H1 (cell line): ENCODE measurements around the gene OSBPL9. TPM values are rescaled to one million over a fixed set of nuclear protein-coding genes. Genes with fewer than 3 reads are reported as not detected.

Experiments
- CTCF ChIA-PET: fragments of 300-600 bp; sonication (Branson Sonifier 250); formaldehyde crosslinking; loops from one replicate; lab custom pipeline; 2021; ENCODE audit not compliant: partially characterized antibody; lab: Charles Lee
- POLR2A ChIA-PET: fragments of 300-600 bp; sonication (Branson Sonifier 250); formaldehyde crosslinking; loops from one replicate; lab custom pipeline; 2021; ENCODE audit warnings: inconsistent platforms; ENCODE audit not compliant: partially characterized antibody; lab: Charles Lee
- DNase-seq, 2 experiments: peaks; one replicate each; pipeline versions ENCODE4 v3.0.0 to v3.0.0-alpha.2; 2010 to 2022; ENCODE audit warnings: low spot score in 2 of 2, low read depth in 1 of 2, mixed read lengths in 1 of 2
- FAIRE-seq: peaks from 2 replicates; lab custom pipeline; 2011; peaks lifted over from hg19 to GRCh38; lab: Jason Lieb, UNC
- H2AFZ ChIP-seq: 2 replicates; pipeline ENCODE4 v1.8.1; 2012; ENCODE audit warnings: low read length, inconsistent platforms
- H2AK5ac ChIP-seq: 2 replicates; pipeline ENCODE4 v1.6.1; 2013; ENCODE audit warnings: low read depth, low read length
- H2BK120ac ChIP-seq: replicated peaks from 2 replicates; pipeline ENCODE3; 2013; ENCODE audit warnings: low read depth, low read length, inconsistent platforms
- H2BK12ac ChIP-seq: 2 replicates; pipeline ENCODE4 v1.6.1; 2013; ENCODE audit warnings: low read depth, low read length
- H2BK15ac ChIP-seq: 2 replicates; pipeline ENCODE4 v1.6.1; 2013; ENCODE audit warnings: low read length
- H2BK20ac ChIP-seq: 2 replicates; pipeline ENCODE4 v1.6.1; 2013; ENCODE audit warnings: low read length
- H2BK5ac ChIP-seq: 2 replicates; pipeline ENCODE4 v1.6.1; 2013; ENCODE audit warnings: low read depth, low read length
- H3K14ac ChIP-seq: 2 replicates; pipeline ENCODE4 v1.6.1; 2013; ENCODE audit warnings: inconsistent platforms; ENCODE audit not compliant: insufficient read length
- H3K18ac ChIP-seq: 2 replicates; pipeline ENCODE4 v1.6.1; 2013; ENCODE audit warnings: low read length; ENCODE audit errors: extremely low read depth
- H3K23ac ChIP-seq: 2 replicates; pipeline ENCODE4 v1.6.1; 2013; ENCODE audit warnings: inconsistent platforms; ENCODE audit not compliant: insufficient read length
- H3K23me2 ChIP-seq: 2 replicates; pipeline ENCODE4 v1.6.1; 2013; ENCODE audit warnings: low read depth, low read length
- H3K27ac ChIP-seq: 2 replicates; pipeline ENCODE4 v1.6.1; 2011; ENCODE audit warnings: low read depth, low read length, inconsistent platforms
- H3K27me3 ChIP-seq, 4 experiments: replicated peaks in 1 of 4; 1 replicate in 1 of 4; 2 replicates in 3 of 4; pipeline versions ENCODE4 v1.6.1 to v1.8.1; 2011 to 2013; ENCODE audit warnings: low read length in 3 of 4, mild to moderate bottlenecking in 3 of 4, inconsistent platforms in 2 of 4, mixed read lengths in 2 of 4, moderate library complexity in 1 of 4; ENCODE audit not compliant: control insufficient read depth in 3 of 4, insufficient read depth in 3 of 4; ENCODE audit errors: extremely low read depth in 1 of 4
- H3K36me3 ChIP-seq, 4 experiments: 2 replicates each; pipeline versions ENCODE4 v1.6.1 to v1.8.1; 2011 to 2013; ENCODE audit warnings: mild to moderate bottlenecking in 4 of 4, low read length in 3 of 4, moderate library complexity in 2 of 4, control low read depth in 1 of 4, inconsistent platforms in 1 of 4; ENCODE audit not compliant: insufficient read depth in 4 of 4, control insufficient read depth in 2 of 4
- H3K4ac ChIP-seq: replicated peaks from 2 replicates; pipeline ENCODE3; 2013; ENCODE audit warnings: low read length, low read depth, mixed read lengths, inconsistent platforms; ENCODE audit not compliant: insufficient read length
- H3K4me1 ChIP-seq, 4 experiments: replicated peaks in 1 of 4; 1 replicate in 1 of 4; 2 replicates in 3 of 4; pipeline versions ENCODE4 v1.6.1 to v1.8.1; 2011 to 2013; ENCODE audit warnings: low read length in 3 of 4, inconsistent platforms in 2 of 4, mixed read lengths in 1 of 4; ENCODE audit not compliant: insufficient read depth in 4 of 4, control insufficient read depth in 3 of 4
- H3K4me2 ChIP-seq, 2 experiments: 2 replicates each; pipeline versions ENCODE4 v1.6.1 to v1.8.1; 2011 to 2013; ENCODE audit warnings: low read depth in 2 of 2, low read length in 2 of 2, control low read depth in 1 of 2, inconsistent platforms in 1 of 2, mild to moderate bottlenecking in 1 of 2; ENCODE audit not compliant: insufficient read depth in 1 of 2
- H3K4me3 ChIP-seq, 4 experiments: fragments of 200-600, 300-600 bp in 1 of 4; sonication (generic), shearing (Covaris generic), sonication (Bioruptor Twin) in 1 of 4; 2 replicates each; pipeline versions ENCODE4 v1.5.1 to v1.8.1; 2011 to 2016; ENCODE audit warnings: low read length in 4 of 4, low read depth in 3 of 4, control low read depth in 2 of 4, inconsistent platforms in 2 of 4, mild to moderate bottlenecking in 2 of 4, mixed read lengths in 1 of 4, moderate library complexity in 1 of 4; ENCODE audit not compliant: insufficient read depth in 2 of 4; ENCODE audit errors: extremely low read depth in 1 of 4
- H3K56ac ChIP-seq: replicated peaks from 2 replicates; pipeline ENCODE3; 2013; ENCODE audit warnings: low read depth, mild to moderate bottlenecking, mixed read lengths, low read length, inconsistent platforms; ENCODE audit not compliant: insufficient read length
- H3K79me1 ChIP-seq: 2 replicates; pipeline ENCODE4 v1.6.1; 2013; ENCODE audit warnings: low read depth, low read length, control low read depth
- H3K79me2 ChIP-seq, 2 experiments: 2 replicates each; pipeline versions ENCODE4 v1.6.1 to v1.8.1; 2012 to 2013; ENCODE audit warnings: low read length in 2 of 2, mild to moderate bottlenecking in 2 of 2, inconsistent platforms in 1 of 2; ENCODE audit not compliant: insufficient read depth in 2 of 2, control insufficient read depth in 1 of 2
- H3K9ac ChIP-seq, 4 experiments: replicated peaks in 1 of 4; 1 replicate in 1 of 4; 2 replicates in 3 of 4; pipeline versions ENCODE4 v1.6.1 to v1.8.1; 2011 to 2013; ENCODE audit warnings: low read depth in 3 of 4, low read length in 3 of 4, control low read depth in 2 of 4, mild to moderate bottlenecking in 2 of 4, moderate library complexity in 2 of 4, inconsistent platforms in 1 of 4; ENCODE audit errors: extremely low read depth in 1 of 4
- H3K9me3 ChIP-seq, 2 experiments: 2 replicates each; pipeline versions ENCODE4 v1.6.1 to v1.8.1; 2012 to 2013; ENCODE audit warnings: mild to moderate bottlenecking in 2 of 2, moderate library complexity in 2 of 2, control low read depth in 1 of 2, inconsistent platforms in 1 of 2, low read depth in 1 of 2, low read length in 1 of 2, mixed read lengths in 1 of 2; ENCODE audit not compliant: insufficient read depth in 2 of 2
- H4K20me1 ChIP-seq, 2 experiments: replicated peaks in 1 of 2; 2 replicates each; pipeline versions ENCODE3 to v1.8.1; 2011 to 2013; ENCODE audit warnings: inconsistent platforms in 2 of 2, low read length in 2 of 2, mild to moderate bottlenecking in 1 of 2; ENCODE audit not compliant: insufficient read depth in 2 of 2, control insufficient read depth in 1 of 2
- H4K5ac ChIP-seq: 2 replicates; pipeline ENCODE4 v1.6.1; 2013; ENCODE audit warnings: low read length, low read depth, mixed read lengths, inconsistent platforms; ENCODE audit not compliant: insufficient read length
- H4K8ac ChIP-seq: 2 replicates; pipeline ENCODE4 v1.8.0; 2013; ENCODE audit warnings: mild to moderate bottlenecking, moderate library complexity, low read length, inconsistent platforms; ENCODE audit not compliant: insufficient read depth; ENCODE audit errors: extremely low read depth
- H4K91ac ChIP-seq: replicated peaks from 2 replicates; pipeline ENCODE3; 2013; ENCODE audit warnings: low read length, mixed read lengths, inconsistent platforms; ENCODE audit not compliant: insufficient read length
- ASH2L ChIP-seq: fragments of 200-600, 300-600 bp; sonication (generic); IDR thresholded peaks from one replicate; pipeline ENCODE4 v1.7.1; 2017; ENCODE audit warnings: low read length
- BCL11A ChIP-seq, 2 experiments: IDR thresholded peaks; one replicate each; pipeline ENCODE4 v1.6.1; 2011; ENCODE audit warnings: low read depth in 2 of 2, low read length in 2 of 2, mild to moderate bottlenecking in 2 of 2
- CREB1 ChIP-seq: IDR thresholded peaks from 2 replicates; pipeline ENCODE4 v1.6.1; 2012; ENCODE audit warnings: inconsistent platforms
- CTBP2 ChIP-seq: IDR thresholded peaks from 2 replicates; pipeline ENCODE4 v1.7.0; 2011; ENCODE audit warnings: borderline replicate concordance, mild to moderate bottlenecking, moderate library complexity, mixed read lengths, low read length; ENCODE audit not compliant: insufficient read depth, insufficient read length
- EP300 ChIP-seq, 2 experiments: IDR thresholded peaks; 1 replicate in 1 of 2; 2 replicates in 1 of 2; pipeline ENCODE4 v1.6.1; 2011 to 2012; ENCODE audit warnings: low read depth in 2 of 2, low read length in 2 of 2, mild to moderate bottlenecking in 2 of 2, borderline replicate concordance in 1 of 2, inconsistent platforms in 1 of 2, moderate library complexity in 1 of 2
- PHF8 ChIP-seq: fragments of 200-600 bp; sonication (generic); conservative IDR thresholded peaks from 2 replicates; pipeline ENCODE4 v1.7.1; 2012; ENCODE audit warnings: low read depth, mild to moderate bottlenecking, inconsistent platforms, low read length, moderate library complexity
- POU5F1 ChIP-seq: IDR thresholded peaks from 2 replicates; pipeline ENCODE4 v1.6.1; 2011; ENCODE audit warnings: low read depth, mild to moderate bottlenecking, low read length, moderate library complexity
- RFX5 ChIP-seq: IDR thresholded peaks from 2 replicates; pipeline ENCODE4 v1.6.1; 2011; ENCODE audit warnings: low read depth, low read length, improper control_type of control experiment, borderline replicate concordance
- SP4 ChIP-seq: IDR thresholded peaks from 2 replicates; pipeline ENCODE4 v1.6.1; 2012; ENCODE audit warnings: low read length, inconsistent platforms
- SRF ChIP-seq: IDR thresholded peaks from 2 replicates; pipeline ENCODE4 v1.6.1; 2011; ENCODE audit warnings: mild to moderate bottlenecking, low read depth, low read length, moderate library complexity
- ZNF274 ChIP-seq: IDR thresholded peaks from 2 replicates; pipeline ENCODE4 v1.7.0; 2012; ENCODE audit warnings: low read length, borderline replicate concordance; ENCODE audit errors: extremely low read depth
- WGBS, 2 experiments: shearing (Covaris generic) in 1 of 2; methylation state at CpG; one replicate each; pipeline versions ENCODE4 v1.1.6 to v1.1.7; 2013 to 2015; ENCODE audit warnings: low lambda C conversion rate in 2 of 2, mixed read lengths in 2 of 2, inconsistent platforms in 1 of 2, low coverage in 1 of 2, missing lambda C conversion rate in 1 of 2; ENCODE audit not compliant: insufficient replicate concordance in 2 of 2, insufficient coverage in 1 of 2, insufficient read length in 1 of 2; ENCODE audit errors: extremely low coverage in 1 of 2, missing lambda C conversion rate in 1 of 2; 5-methylcytosine and 5-hydroxymethylcytosine counted together
- polyA plus RNA-seq, 7 experiments: library from polyadenylated mRNA; depleted of rRNA in 3 of 7; stranded (reverse) in 5 of 7; unstranded in 2 of 7; fragments of >200 nt in 5 of 7; fragments of 200-250 nt in 2 of 7; gene quantifications; 1 replicate in 5 of 7; 2 replicates in 1 of 7; 4 replicates in 1 of 7; pipeline versions ENCODE4 v1.2.1 to v1.2.3, GENCODE V29; 2011 to 2013; ENCODE audit warnings: missing spikeins in 2 of 7, mixed read lengths in 2 of 7
- total RNA-seq: library from RNA; stranded (reverse); fragmentation: NEBNext Ultra II Directional; extraction: Animal tissue kit (Norgen Biotek cat#: 25700); gene quantifications from 2 replicates; pipeline ENCODE4 v1.2.1, GENCODE V29; 2021
- TF ChIP-seq, protein P1 (sequence below), 3 experiments: IDR thresholded peaks; 1 replicate in 2 of 3; 2 replicates in 1 of 3; pipeline versions ENCODE4 v1.5.1 to v1.6.1; 2011; ENCODE audit warnings: low read length in 3 of 3, mild to moderate bottlenecking in 3 of 3, inconsistent platforms in 2 of 3, low read depth in 1 of 3, moderate library complexity in 1 of 3; ENCODE audit not compliant: insufficient read depth in 1 of 3; ENCODE audit errors: control extremely low read depth in 1 of 3

The OSBPL9 gene
- total and polyA plus RNA-seq, 2 of the 8 experiments (the other 6 are each of a cell fraction or from before 2014, with no cell fraction given) = 58.2 to 71.6 TPM

DNA sequence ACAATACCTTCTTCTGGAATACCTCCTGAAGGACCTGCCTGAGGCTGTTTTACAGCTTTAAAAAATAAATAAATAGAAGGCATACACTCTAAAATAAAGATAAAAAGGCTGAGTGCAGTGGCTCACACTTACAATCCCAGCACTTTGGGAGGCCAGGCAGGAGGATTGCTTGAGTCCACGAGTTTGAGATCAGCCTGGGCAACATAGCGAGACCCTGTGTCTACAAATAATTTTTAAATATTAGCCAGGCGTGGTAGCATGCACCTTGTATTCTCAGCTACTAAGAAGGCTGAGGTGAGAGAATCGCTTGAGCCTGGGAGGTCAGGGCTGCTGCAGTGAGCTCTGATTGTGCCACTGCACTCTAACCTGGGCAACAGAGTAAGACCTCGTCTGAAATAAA, 75.0 kb downstream of the OSBPL9 start:
- no peak overlapping the region; the same call in 1 of the 2 replicates for H4K8ac ChIP-seq
- FAIRE-seq (no peak), DNase-seq (no peak)
- no peak overlapping the region for H3K4ac ChIP-seq
- H2BK15ac ChIP-seq = no peak overlapping the region
- no peak overlapping the region for H3K18ac ChIP-seq
- H3K9me3 ChIP-seq = no peaks in the 10 kb centered on the region
- H4K20me1 ChIP-seq = no peaks in the 10 kb centered on the region
- no peak overlapping the region for H2BK120ac ChIP-seq
- 86% methylated on average over 5 of the region's 5 CpGs; no CpG with 5 or more reads in 1 of the 2 experiments for WGBS, 2 experiments
- no peak overlapping the region for H3K4me3 ChIP-seq
- H3K4me2 ChIP-seq = no peak overlapping the region
- CTCF ChIA-PET = interaction anchor here (0.5 to 1.1 kb wide), 3 partner anchors 65 to 146 kb away, joined by 3 to 4 read pairs (median 3); no protein-coding TSS in a partner anchor
- no peak overlapping the region for H2AK5ac ChIP-seq
- no peaks in the 10 kb centered on the region; the same call in 1 of the 2 replicates for H3K79me1 ChIP-seq
- POLR2A ChIA-PET = no interaction called here
- H3K14ac ChIP-seq = no peak overlapping the region
- H2AFZ ChIP-seq = no peak overlapping the region
- no peak overlapping the region for H3K56ac ChIP-seq
- H3K23me2 ChIP-seq = no peaks in the 10 kb centered on the region
- no peaks in the 10 kb centered on the region for H3K79me2 ChIP-seq
- H2BK20ac ChIP-seq = no peak overlapping the region
- H4K5ac ChIP-seq = no peak overlapping the region
- no peak overlapping the region for H2BK12ac ChIP-seq
- H3K23ac ChIP-seq = no peak overlapping the region
- H4K91ac ChIP-seq = no peak overlapping the region
- H3K9ac ChIP-seq = no peak overlapping the region
- H2BK5ac ChIP-seq = no peak overlapping the region
- no peaks in the 10 kb centered on the region for H3K36me3 ChIP-seq
- H3K4me1 ChIP-seq = no peaks in the 10 kb centered on the region; a peak in 1 of 7 replicates
- H3K27me3 ChIP-seq = no peaks in the 10 kb centered on the region
- no peak overlapping the region for H3K27ac ChIP-seq
- no peak for TF ChIP-seq RFX5
- no peak for TF ChIP-seq EP300 (IDR thresholded peaks at IDR 0.05; ENCODE audit: borderline replicate concordance in 1 of 2, low read depth in 2 of 2, low read length in 2 of 2)
- TF ChIP-seq POU5F1 = no peak
- TF ChIP-seq ASH2L = no peak
- no peak for TF ChIP-seq SP4
- TF ChIP-seq, protein P1, sequence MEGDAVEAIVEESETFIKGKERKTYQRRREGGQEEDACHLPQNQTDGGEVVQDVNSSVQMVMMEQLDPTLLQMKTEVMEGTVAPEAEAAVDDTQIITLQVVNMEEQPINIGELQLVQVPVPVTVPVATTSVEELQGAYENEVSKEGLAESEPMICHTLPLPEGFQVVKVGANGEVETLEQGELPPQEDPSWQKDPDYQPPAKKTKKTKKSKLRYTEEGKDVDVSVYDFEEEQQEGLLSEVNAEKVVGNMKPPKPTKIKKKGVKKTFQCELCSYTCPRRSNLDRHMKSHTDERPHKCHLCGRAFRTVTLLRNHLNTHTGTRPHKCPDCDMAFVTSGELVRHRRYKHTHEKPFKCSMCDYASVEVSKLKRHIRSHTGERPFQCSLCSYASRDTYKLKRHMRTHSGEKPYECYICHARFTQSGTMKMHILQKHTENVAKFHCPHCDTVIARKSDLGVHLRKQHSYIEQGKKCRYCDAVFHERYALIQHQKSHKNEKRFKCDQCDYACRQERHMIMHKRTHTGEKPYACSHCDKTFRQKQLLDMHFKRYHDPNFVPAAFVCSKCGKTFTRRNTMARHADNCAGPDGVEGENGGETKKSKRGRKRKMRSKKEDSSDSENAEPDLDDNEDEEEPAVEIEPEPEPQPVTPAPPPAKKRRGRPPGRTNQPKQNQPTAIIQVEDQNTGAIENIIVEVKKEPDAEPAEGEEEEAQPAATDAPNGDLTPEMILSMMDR (IDR thresholded peaks at IDR 0.05; ENCODE audit: control extremely low read depth in 1 of 3, insufficient read depth in 1 of 3, low read depth in 1 of 3, low read length in 3 of 3) = no peak
- TF ChIP-seq ZNF274 = no peak
- TF ChIP-seq SRF = no peak
- TF ChIP-seq CREB1 = no peak
- no peak for TF ChIP-seq PHF8
- no peak for TF ChIP-seq CTBP2
- TF ChIP-seq BCL11A (IDR thresholded peaks at IDR 0.05; ENCODE audit: low read depth in 2 of 2, low read length in 2 of 2) = no peak
